Measurements from ENCODE around the gene SALL2.
A peak's percentile ranks its signal among the peaks of the same experiment; 100 is the strongest.

The SALL2 gene

DNA sequence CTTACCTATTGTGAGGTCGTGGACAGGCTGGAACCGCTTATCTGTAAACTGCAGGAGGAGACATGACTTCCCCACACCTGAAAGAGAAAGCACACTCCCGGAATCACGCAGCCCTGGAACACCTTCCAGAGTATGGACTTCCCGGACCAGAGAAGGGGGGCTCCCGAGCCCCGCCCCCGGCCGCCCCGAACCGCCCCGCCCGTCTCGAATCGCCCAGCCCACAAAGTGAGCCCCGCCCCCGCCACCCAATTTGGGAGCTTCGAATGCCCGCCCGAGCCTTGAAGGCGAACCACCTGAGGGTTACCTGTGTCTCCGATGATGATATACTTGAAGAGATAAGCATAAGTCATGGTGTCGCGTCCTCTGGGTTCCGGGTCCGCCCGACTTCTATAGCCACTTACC, 49.6 kb downstream of the SALL2 start:
- DNase-seq: peak; percentile 57

DNA sequence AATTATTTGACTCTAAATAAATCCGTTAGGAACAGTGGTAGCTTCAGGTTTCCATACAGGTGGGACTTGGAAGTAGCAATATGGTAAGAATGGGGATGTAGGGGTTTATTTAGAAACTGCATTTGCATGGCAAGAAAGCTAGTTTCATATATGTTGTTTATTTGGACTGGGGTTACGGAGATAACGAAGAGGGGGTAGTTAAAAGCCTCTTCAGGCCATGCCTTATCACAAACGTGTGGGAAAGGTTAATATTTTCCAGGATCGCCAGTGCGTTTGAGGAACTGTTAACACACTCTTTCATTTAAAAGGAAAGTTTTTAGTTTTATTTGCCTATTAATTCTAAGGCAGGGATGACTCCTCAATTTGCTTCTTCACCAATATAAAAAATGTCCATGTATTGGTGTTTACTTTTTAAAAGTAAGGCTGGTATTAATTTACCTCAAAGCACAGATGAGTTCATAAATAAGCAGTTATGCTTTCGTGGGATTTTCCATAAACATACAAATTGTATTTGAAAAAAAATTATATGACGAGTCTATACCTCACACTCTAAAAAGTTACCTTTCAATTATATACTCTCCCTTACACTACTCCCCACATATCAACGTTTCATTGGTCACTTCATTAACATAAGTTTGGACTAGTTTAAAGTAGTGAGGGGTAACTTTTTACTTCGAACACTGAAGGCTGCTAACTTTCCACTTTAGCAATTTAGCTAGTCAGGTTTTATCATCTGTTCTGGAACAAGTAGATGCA, 50.2 kb downstream of the SALL2 start:
- DNase-seq: no peak
